OCI-LY3 (cell line): ENCODE measurements around the gene TAL1.

Experiments
- CTCF ChIP-seq: fragments of 200-600, 300-600 bp; sonication (generic); IDR thresholded peaks from 2 replicates; pipeline ENCODE4 v1.5.1; 2014; ENCODE audit warnings: antibody characterized with exemption, low read length, low read depth
- EZH2phosphoT487 ChIP-seq: fragments of 200-600 bp; shearing (Covaris generic); IDR thresholded peaks from 2 replicates; pipeline ENCODE4 v1.6.1; 2018; ENCODE audit warnings: antibody characterized with exemption, mixed run types, low read depth

DNA sequence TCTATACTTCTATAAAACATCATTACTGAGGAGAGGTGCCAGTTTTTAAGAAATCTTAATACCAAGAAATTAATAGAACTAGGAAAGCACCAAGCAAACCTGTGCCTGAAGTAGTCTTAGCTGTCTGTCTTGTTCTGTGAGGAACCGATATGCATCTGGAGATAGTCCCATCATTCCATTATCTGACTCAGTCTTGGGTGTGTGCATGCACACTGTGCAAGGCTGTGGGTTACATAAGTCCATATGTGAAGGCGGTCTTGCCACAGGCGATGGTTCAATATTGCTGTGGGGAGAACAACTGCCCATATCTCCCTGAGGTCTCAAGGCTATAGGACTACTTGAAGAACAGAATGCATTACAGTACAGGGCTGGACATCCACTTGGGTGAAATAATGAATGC lies 48.1 kb upstream of the TAL1 start:
- no peak for TF ChIP-seq CTCF
- TF ChIP-seq EZH2phosphoT487: no peak
